IMR-90 (cell line): ENCODE results near the gene DMXL2. TPM values are rescaled to one million over a fixed set of nuclear protein-coding genes. Genes with fewer than 3 reads are reported as not detected.

Source experiments
- ATAC-seq: fragments of 200-7000 bp; cut with Tn5 transposase; 2 replicates; pipeline ENCODE4 v1.9.1; 2020; ENCODE audit warnings: low read depth, mild to moderate bottlenecking, moderate library complexity
- BruUV-seq: library from RNA; stranded (reverse); fragments of 400-500 nt; replicated peaks from 2 replicates; lab custom pipeline; 2021; lab: Mats Ljungman, UMichigan
- CTCF ChIA-PET: fragments of 300-600 bp; formaldehyde crosslinking; extraction: SDS; loops from one replicate; lab custom pipeline; 2021; ENCODE audit warnings: antibody characterized with exemption; lab: Yijun Ruan, JAX
- POLR2A ChIA-PET: fragments of 300-600 bp; sonication (Branson Sonifier 250); formaldehyde crosslinking; loops from one replicate; lab custom pipeline; 2022; ENCODE audit warnings: antibody characterized with exemption; ENCODE audit not compliant: unreplicated experiment; lab: Charles Lee
- DNase-seq: peaks from one replicate; pipeline ENCODE4 v3.0.0; 2013
- H2AFZ ChIP-seq: replicated peaks from 2 replicates; pipeline ENCODE3; 2013; ENCODE audit warnings: low read length, mild to moderate bottlenecking; ENCODE audit not compliant: poor library complexity
- H2AK5ac ChIP-seq: 2 replicates; pipeline ENCODE4 v1.6.1; 2013; ENCODE audit warnings: low read depth, low read length, inconsistent platforms
- H2AK9ac ChIP-seq: replicated peaks from 2 replicates; pipeline ENCODE3; 2013; ENCODE audit warnings: mild to moderate bottlenecking, low read depth, low read length, moderate library complexity; ENCODE audit not compliant: poor library complexity
- H2BK120ac ChIP-seq: 2 replicates; pipeline ENCODE4 v1.6.1; 2013; ENCODE audit warnings: low read depth, low read length, inconsistent platforms
- H2BK15ac ChIP-seq: 3 replicates; pipeline ENCODE4 v1.6.1; 2013; ENCODE audit warnings: low read depth, low read length, inconsistent platforms
- H2BK20ac ChIP-seq: 2 replicates; pipeline ENCODE4 v1.6.1; 2013; ENCODE audit warnings: low read depth, mild to moderate bottlenecking, inconsistent platforms, low read length, moderate library complexity
- H2BK5ac ChIP-seq: 2 replicates; pipeline ENCODE4 v1.6.1; 2013; ENCODE audit warnings: mild to moderate bottlenecking, low read depth, low read length, inconsistent platforms; ENCODE audit not compliant: poor library complexity, severe bottlenecking
- H3K14ac ChIP-seq: replicated peaks from 2 replicates; pipeline ENCODE4 v1.6.1; 2013; ENCODE audit warnings: low read depth, low read length, inconsistent platforms
- H3K18ac ChIP-seq: 2 replicates; pipeline ENCODE4 v1.6.1; 2013; ENCODE audit warnings: low read depth, low read length, control low read depth
- H3K23ac ChIP-seq: 2 replicates; pipeline ENCODE4 v1.6.1; 2013; ENCODE audit warnings: low read depth, low read length, inconsistent platforms
- H3K27ac ChIP-seq: 2 replicates; pipeline ENCODE4 v1.5.1; 2013; ENCODE audit warnings: mild to moderate bottlenecking, control low read depth, low read length; ENCODE audit not compliant: insufficient read depth
- H3K27me3 ChIP-seq: 2 replicates; pipeline ENCODE4 v1.6.1; 2013; ENCODE audit warnings: low read length; ENCODE audit not compliant: control insufficient read depth, insufficient read depth
- H3K36me3 ChIP-seq: 2 replicates; pipeline ENCODE4 v1.6.1; 2013; ENCODE audit warnings: low read length, mixed read lengths; ENCODE audit not compliant: control insufficient read depth, insufficient read depth
- H3K4ac ChIP-seq: 2 replicates; pipeline ENCODE4 v1.6.1; 2013; ENCODE audit warnings: low read depth, low read length, inconsistent platforms
- H3K4me1 ChIP-seq: 2 replicates; pipeline ENCODE4 v1.6.1; 2013; ENCODE audit warnings: low read length, mixed read lengths; ENCODE audit not compliant: control insufficient read depth, insufficient read depth
- H3K4me2 ChIP-seq: 2 replicates; pipeline ENCODE4 v1.6.1; 2013; ENCODE audit warnings: low read depth, mild to moderate bottlenecking, control low read depth, low read length, moderate library complexity
- H3K4me3 ChIP-seq: 2 replicates; pipeline ENCODE4 v1.5.1; 2013; ENCODE audit warnings: low read depth, mild to moderate bottlenecking, control low read depth, low read length, moderate library complexity; ENCODE audit not compliant: insufficient read depth
- H3K56ac ChIP-seq: 2 replicates; pipeline ENCODE4 v1.6.1; 2013; ENCODE audit warnings: low read length, inconsistent platforms; ENCODE audit not compliant: insufficient read depth; ENCODE audit errors: extremely low read depth
- H3K79me1 ChIP-seq, 2 experiments: 2 replicates each; pipeline ENCODE4 v1.6.1; 2013; ENCODE audit warnings: low read length in 2 of 2, inconsistent platforms in 1 of 2, low read depth in 1 of 2
- H3K9ac ChIP-seq: 2 replicates; pipeline ENCODE4 v1.6.1; 2013; ENCODE audit warnings: low read depth, low read length, control low read depth
- H3K9me1 ChIP-seq: 2 replicates; pipeline ENCODE4 v1.6.1; 2013; ENCODE audit warnings: low read length, inconsistent platforms; ENCODE audit not compliant: insufficient read depth
- H3K9me3 ChIP-seq: 2 replicates; pipeline ENCODE4 v1.6.1; 2013; ENCODE audit warnings: low read length; ENCODE audit not compliant: control insufficient read depth, insufficient read depth
- H4K20me1 ChIP-seq: 2 replicates; pipeline ENCODE4 v1.6.1; 2013; ENCODE audit warnings: low read length, inconsistent platforms; ENCODE audit not compliant: insufficient read depth
- H4K5ac ChIP-seq: 2 replicates; pipeline ENCODE4 v1.6.1; 2013; ENCODE audit warnings: mild to moderate bottlenecking, low read depth, low read length, control low read depth
- H4K8ac ChIP-seq, 2 experiments: 2 replicates each; pipeline ENCODE4 v1.6.1; 2013; ENCODE audit warnings: low read depth in 2 of 2, low read length in 2 of 2, control low read depth in 1 of 2, inconsistent platforms in 1 of 2
- H4K91ac ChIP-seq: 2 replicates; pipeline ENCODE4 v1.6.1; 2013; ENCODE audit warnings: low read depth, low read length, inconsistent platforms; ENCODE audit not compliant: insufficient read depth
- BHLHE40 ChIP-seq: fragments of 150-350 bp; IDR thresholded peaks from 2 replicates; pipeline ENCODE4 v1.6.1; 2016; ENCODE audit warnings: mild to moderate bottlenecking, low read depth, low read length
- CHD1 ChIP-seq: IDR thresholded peaks from 2 replicates; pipeline ENCODE4 v1.6.1; 2012; ENCODE audit warnings: low read depth, low read length, improper control_type of control experiment
- MAFK ChIP-seq: IDR thresholded peaks from 2 replicates; pipeline ENCODE4 v1.6.1; 2012; ENCODE audit warnings: low read depth, low read length, improper control_type of control experiment
- NFE2L2 ChIP-seq: fragments of 150-350 bp; IDR thresholded peaks from 2 replicates; pipeline ENCODE4 v1.6.1; 2016; ENCODE audit warnings: low read depth, mild to moderate bottlenecking, low read length
- POLR2A ChIP-seq: IDR thresholded peaks from 2 replicates; pipeline ENCODE4 v1.6.1; 2012; ENCODE audit warnings: mild to moderate bottlenecking, low read depth, low read length
- RAD21 ChIP-seq: IDR thresholded peaks from 2 replicates; pipeline ENCODE4 v1.6.1; 2012; ENCODE audit warnings: low read length, improper control_type of control experiment
- RCOR1 ChIP-seq: IDR thresholded peaks from 2 replicates; pipeline ENCODE4 v1.6.1; 2012; ENCODE audit warnings: mild to moderate bottlenecking, low read length, improper control_type of control experiment; ENCODE audit not compliant: insufficient replicate concordance
- RFX5 ChIP-seq: IDR thresholded peaks from 2 replicates; pipeline ENCODE4 v1.8.0; 2012; ENCODE audit warnings: low read depth, mild to moderate bottlenecking, low read length, moderate library complexity
- SMC3 ChIP-seq: fragments of 150-350 bp; IDR thresholded peaks from 2 replicates; pipeline ENCODE4 v1.6.1; 2016; ENCODE audit warnings: low read depth, mild to moderate bottlenecking, antibody characterized with exemption, low read length, moderate library complexity
- WGBS, 2 experiments: methylation state at CpG; one replicate each; pipeline versions ENCODE4 v1.1.5 to v1.1.7; 2013; ENCODE audit warnings: missing lambda C conversion rate in 2 of 2; ENCODE audit not compliant: insufficient read length in 1 of 2; ENCODE audit errors: extremely low coverage in 2 of 2; 5-methylcytosine and 5-hydroxymethylcytosine counted together
- dilution Hi-C: fragments of 300-500 bp; cut with HindIII; formaldehyde crosslinking; loops from one replicate; pipeline ENCODE4 v1.14.3; 2018; ENCODE audit warnings: low sequenced_read_pairs; ENCODE audit not compliant: unreplicated experiment
- in situ Hi-C: fragments of 300-500 bp; cut with MboI; formaldehyde crosslinking; loops from 3 replicates; pipeline ENCODE4 v1.14.3; 2019; ENCODE audit warnings: low sequenced_read_pairs, inconsistent platforms, mixed read lengths
- intact Hi-C: fragments of 100-400 bp; cut with micrococcal nuclease; formaldehyde crosslinking; loops from 2 replicates; pipeline ENCODE4 v1.10.0; 2022
- polyA plus RNA-seq, 3 experiments: library from polyadenylated mRNA; depleted of rRNA; stranded (reverse); fragments of >200 nt; gene quantifications; 2 replicates each; pipeline ENCODE4 v1.2.3, GENCODE V29; 2012; ENCODE audit warnings: low replicate concordance in 1 of 3
- total RNA-seq: library from RNA; depleted of rRNA; stranded (reverse); fragments of >200 nt; gene quantifications from 2 replicates; pipeline ENCODE4 v1.2.3, GENCODE V29; 2012
- TF ChIP-seq, protein P1 (sequence below): conservative IDR thresholded peaks from 2 replicates; pipeline ENCODE4 v1.5.1; 2012; ENCODE audit warnings: mild to moderate bottlenecking, low read depth, low read length, improper control_type of control experiment
- TF ChIP-seq, protein P2 (sequence below): fragments of 150-350 bp; IDR thresholded peaks from 2 replicates; pipeline ENCODE4 v1.6.1; 2017; ENCODE audit warnings: mild to moderate bottlenecking, antibody characterized with exemption, low read length, low read depth

DMXL2 gene
- total and polyA plus RNA-seq, 2 of the 4 experiments (the other 2 are of a cell fraction) = 9.7 to 21.9 TPM

DNA sequence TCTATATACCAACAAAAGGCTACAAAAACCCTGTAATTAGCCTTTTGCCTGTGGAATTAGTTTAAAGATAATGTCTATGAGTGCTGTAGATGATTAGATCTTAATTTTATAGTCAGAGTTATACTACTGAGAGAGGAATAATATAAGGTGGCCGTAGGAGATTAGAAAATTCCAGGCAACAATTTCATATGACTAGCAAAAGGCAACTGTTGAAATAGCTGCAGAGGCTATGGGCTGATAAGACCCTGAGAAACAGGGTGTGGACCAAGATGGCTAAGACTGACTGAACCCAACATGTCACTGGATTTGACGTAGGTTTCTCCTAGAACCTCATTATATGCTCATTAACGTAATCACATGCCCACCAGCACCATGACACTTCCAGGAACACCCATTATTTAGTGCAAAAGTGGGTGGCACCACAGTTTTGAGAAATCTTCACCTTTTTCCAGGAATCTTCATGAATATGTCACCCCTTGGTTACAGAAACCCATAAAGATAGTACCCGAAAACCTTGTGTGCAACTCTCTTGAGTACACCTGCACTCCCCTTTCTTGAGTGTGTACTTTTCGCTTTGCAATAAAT lies 29.6 kb upstream of the DMXL2 start:
- Histone ChIP-seq H3K27ac (no peak overlapping the region), H3K9me1 (no peaks in the 10 kb centered on the region), H3K56ac (no peak overlapping the region), H2AK5ac (no peak overlapping the region), H3K18ac (no peak overlapping the region), H2AK9ac (no peak overlapping the region), H2BK15ac (no peak overlapping the region), H3K14ac (no peak overlapping the region), H3K4me3 (no peak overlapping the region), H4K20me1 (no peaks in the 10 kb centered on the region), H2BK5ac (no peak overlapping the region), H3K23ac (no peak overlapping the region), H4K91ac (no peak overlapping the region), H3K9me3 (no peaks in the 10 kb centered on the region), H3K9ac (no peak overlapping the region), H3K4ac (no peak overlapping the region), H2AFZ (no peak overlapping the region), H3K27me3 (peaks cover 7% of the 10 kb centered on the region), H3K4me2 (no peak overlapping the region), H2BK20ac (no peak overlapping the region), H3K4me1 (no peaks in the 10 kb centered on the region), H4K8ac (no peak overlapping the region), H3K36me3 (no peaks in the 10 kb centered on the region), H4K5ac (no peak overlapping the region), H2BK120ac (no peak overlapping the region), H3K79me1 (no peaks in the 10 kb centered on the region)
- POLR2A ChIA-PET = no interaction called here
- no CpG with 5 or more reads among the region's 5 CpGs for WGBS, 2 experiments
- dilution Hi-C loops = no loop called here
- CTCF ChIA-PET = interaction anchor here (3.8 kb wide), 1 partner anchor 123 kb away, joined by 72 read pairs; no protein-coding TSS in a partner anchor
- ATAC-seq (no peak), DNase-seq (no peak)
- BruUV-seq = no TSS peak
- in situ Hi-C loops = no loop called here
- TF ChIP-seq, protein P1, sequence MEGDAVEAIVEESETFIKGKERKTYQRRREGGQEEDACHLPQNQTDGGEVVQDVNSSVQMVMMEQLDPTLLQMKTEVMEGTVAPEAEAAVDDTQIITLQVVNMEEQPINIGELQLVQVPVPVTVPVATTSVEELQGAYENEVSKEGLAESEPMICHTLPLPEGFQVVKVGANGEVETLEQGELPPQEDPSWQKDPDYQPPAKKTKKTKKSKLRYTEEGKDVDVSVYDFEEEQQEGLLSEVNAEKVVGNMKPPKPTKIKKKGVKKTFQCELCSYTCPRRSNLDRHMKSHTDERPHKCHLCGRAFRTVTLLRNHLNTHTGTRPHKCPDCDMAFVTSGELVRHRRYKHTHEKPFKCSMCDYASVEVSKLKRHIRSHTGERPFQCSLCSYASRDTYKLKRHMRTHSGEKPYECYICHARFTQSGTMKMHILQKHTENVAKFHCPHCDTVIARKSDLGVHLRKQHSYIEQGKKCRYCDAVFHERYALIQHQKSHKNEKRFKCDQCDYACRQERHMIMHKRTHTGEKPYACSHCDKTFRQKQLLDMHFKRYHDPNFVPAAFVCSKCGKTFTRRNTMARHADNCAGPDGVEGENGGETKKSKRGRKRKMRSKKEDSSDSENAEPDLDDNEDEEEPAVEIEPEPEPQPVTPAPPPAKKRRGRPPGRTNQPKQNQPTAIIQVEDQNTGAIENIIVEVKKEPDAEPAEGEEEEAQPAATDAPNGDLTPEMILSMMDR = no peak
- TF ChIP-seq CHD1 (no peak), POLR2A (no peak), RFX5 (no peak), MAFK (no peak), RCOR1 (no peak), NFE2L2 (no peak), RAD21 (no peak), SMC3 (no peak), BHLHE40 (no peak)
- TF ChIP-seq, protein P2, sequence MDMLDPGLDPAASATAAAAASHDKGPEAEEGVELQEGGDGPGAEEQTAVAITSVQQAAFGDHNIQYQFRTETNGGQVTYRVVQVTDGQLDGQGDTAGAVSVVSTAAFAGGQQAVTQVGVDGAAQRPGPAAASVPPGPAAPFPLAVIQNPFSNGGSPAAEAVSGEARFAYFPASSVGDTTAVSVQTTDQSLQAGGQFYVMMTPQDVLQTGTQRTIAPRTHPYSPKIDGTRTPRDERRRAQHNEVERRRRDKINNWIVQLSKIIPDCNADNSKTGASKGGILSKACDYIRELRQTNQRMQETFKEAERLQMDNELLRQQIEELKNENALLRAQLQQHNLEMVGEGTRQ = no peak
- intact Hi-C loops = loop anchor here (5.0 to 10.0 kb wide), 2 partner anchors 263 to 575 kb away; no protein-coding TSS in a partner anchor
